ENCODE data around the gene JPH3. TPM values are rescaled to one million over a fixed set of nuclear protein-coding genes. Genes with fewer than 3 reads are reported as not detected.
A peak's percentile ranks its signal among the peaks of the same experiment; 100 is the strongest.

JPH3 gene
- total and polyA plus RNA-seq, 3 experiments from 2014 or later: not detected

DNA sequence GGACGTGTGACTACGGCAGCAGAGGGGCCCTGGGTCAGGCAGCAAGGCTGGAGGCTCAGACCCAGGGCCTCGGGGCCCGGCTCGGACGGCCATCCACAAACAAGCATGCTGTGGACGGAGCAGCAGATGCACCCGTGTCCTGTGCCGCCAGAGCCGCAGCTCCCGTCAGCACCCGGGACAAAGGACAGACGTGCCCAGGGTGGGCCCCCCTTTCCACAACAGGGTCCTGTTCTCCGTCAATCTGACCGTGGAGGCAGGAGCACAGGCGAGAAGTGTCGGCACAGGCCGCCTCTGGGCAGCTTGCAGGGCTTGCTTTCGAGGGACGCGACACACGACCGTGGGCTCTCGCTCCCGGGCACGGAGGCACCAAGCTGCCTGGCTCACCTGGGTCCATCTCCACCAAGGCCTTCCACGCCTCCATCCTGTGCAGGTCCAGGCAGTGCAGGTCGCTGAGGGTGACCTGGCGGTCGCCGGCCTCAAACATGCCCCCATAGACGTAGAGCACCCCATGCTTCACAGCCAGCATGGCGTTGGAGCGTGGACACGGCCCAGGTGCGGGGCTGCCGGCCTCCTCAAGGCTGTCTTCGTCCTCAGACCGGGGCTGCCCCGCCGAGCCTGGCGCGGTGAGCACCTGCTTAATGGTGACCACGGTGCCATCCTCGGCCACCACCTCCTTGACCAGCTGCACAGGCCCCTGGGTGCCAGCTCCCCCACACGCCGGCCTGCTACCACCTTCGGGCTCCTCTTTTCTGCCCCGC, 106.8 kb downstream of the JPH3 start:
- Histone ChIP-seq H3K27me3 (ENCODE audit: insufficient read depth, low read length, poor library complexity, severe bottlenecking) (no peaks in the 10 kb centered on the region), H3K4me3 (ENCODE audit: low read length) (no peak overlapping the region), H3K27ac (ENCODE audit: low read depth, low read length) (no peak overlapping the region), H3K4me1 (ENCODE audit: insufficient read depth, low read length) (peaks cover 19% of the 10 kb centered on the region), H3K9me3 (ENCODE audit: low read length) (no peaks in the 10 kb centered on the region), H3K36me3 (ENCODE audit: insufficient read depth, low read length) (peaks cover 27% of the 10 kb centered on the region)
- peaks cover 0 to 73% (median 12%) of the 10 kb centered on the region in 3 donors for H3K36me3 Mint-ChIP-seq
- no peaks in the 10 kb centered on the region for H3K27me3 Mint-ChIP-seq
- no peaks in the 10 kb centered on the region for H3K9me3 Mint-ChIP-seq
- peaks cover 11 to 27% (median 16%) of the 10 kb centered on the region in 3 donors for H3K4me1 Mint-ChIP-seq
- ChIA-PET CTCF (interaction anchor here (1.5 kb wide), 1 partner anchor 10 kb away, joined by 6 read pairs; no protein-coding TSS in a partner anchor), POLR2A (no interaction called here)
- no peak for DNase-seq
- no peak overlapping the region for H3K4me3 Mint-ChIP-seq
- peak overlapping the region in 1 of 8 donors; percentile 61 for H3K27ac Mint-ChIP-seq

DNA sequence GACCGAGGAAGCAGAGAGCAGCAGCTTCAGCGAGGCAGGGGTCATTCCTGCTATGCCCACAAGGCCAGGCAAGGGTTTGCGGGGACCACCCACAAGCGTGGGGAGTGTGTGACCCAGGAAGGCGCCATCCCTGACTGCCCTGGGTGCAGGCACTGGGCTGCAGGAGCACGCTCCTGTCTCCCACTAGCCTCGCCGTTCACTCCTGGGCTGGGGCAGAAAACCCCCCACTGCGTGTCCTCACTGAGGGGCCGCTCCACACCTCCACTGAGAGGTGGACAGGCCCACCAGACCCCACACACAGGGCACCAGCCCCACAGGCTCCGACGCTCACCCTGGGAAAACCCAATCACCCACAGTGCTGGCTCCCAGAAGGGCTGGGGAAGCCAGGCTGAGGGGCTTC, 107.4 kb downstream of the JPH3 start:
- Histone ChIP-seq H3K9me3 (ENCODE audit: low read length) (no peaks in the 10 kb centered on the region), H3K4me1 (ENCODE audit: insufficient read depth, low read length) (peaks cover 25% of the 10 kb centered on the region), H3K36me3 (ENCODE audit: insufficient read depth, low read length) (peaks cover 27% of the 10 kb centered on the region), H3K27me3 (ENCODE audit: insufficient read depth, low read length, poor library complexity, severe bottlenecking) (no peaks in the 10 kb centered on the region), H3K27ac (ENCODE audit: low read depth, low read length) (no peak overlapping the region), H3K4me3 (ENCODE audit: low read length) (no peak overlapping the region)
- CTCF ChIA-PET: interaction anchor here (1.5 kb wide), 1 partner anchor 11 kb away, joined by 6 read pairs; no protein-coding TSS in a partner anchor
- no peaks in the 10 kb centered on the region for H3K27me3 Mint-ChIP-seq
- peaks cover 0 to 76% (median 13%) of the 10 kb centered on the region in 3 donors for H3K36me3 Mint-ChIP-seq
- no peak overlapping the region for H3K4me3 Mint-ChIP-seq
- H3K9me3 Mint-ChIP-seq: no peaks in the 10 kb centered on the region
- DNase-seq: no peak
- H3K4me1 Mint-ChIP-seq: peaks cover 13 to 30% (median 18%) of the 10 kb centered on the region in 3 donors
- no peak overlapping the region for H3K27ac Mint-ChIP-seq
- POLR2A ChIA-PET: no interaction called here

DNA sequence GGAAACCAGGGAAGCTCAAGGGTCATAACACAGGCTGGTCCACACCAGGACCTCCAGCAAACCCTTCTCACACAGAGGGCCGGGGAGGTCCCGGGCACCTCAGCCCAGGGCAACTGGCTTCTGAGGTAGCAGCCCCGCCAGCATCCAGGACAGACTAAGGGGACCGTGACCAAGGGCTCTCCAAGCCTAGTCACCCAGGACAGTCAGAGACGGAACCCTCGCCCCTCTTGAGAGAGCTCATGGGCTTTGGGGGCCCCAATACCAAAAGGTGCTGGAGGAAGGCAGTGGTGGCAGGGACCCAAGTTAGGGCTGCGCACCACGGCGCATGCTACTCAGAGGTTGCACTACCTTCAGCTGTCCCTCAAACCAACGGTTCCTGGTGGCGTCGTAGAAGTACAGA, 108.6 kb downstream of the JPH3 start:
- H3K9me3 Mint-ChIP-seq: no peaks in the 10 kb centered on the region
- no peaks in the 10 kb centered on the region for H3K27me3 Mint-ChIP-seq
- peaks cover 32% of the 10 kb centered on the region for H3K4me1 ChIP-seq (ENCODE audit: insufficient read depth, low read length)
- no peaks in the 10 kb centered on the region for H3K27me3 ChIP-seq (ENCODE audit: insufficient read depth, low read length, poor library complexity, severe bottlenecking)
- peak overlapping the region in 1 of 8 donors; percentile 33 for H3K27ac Mint-ChIP-seq
- H3K4me3 ChIP-seq (ENCODE audit: low read length): no peak overlapping the region
- peaks cover 0 to 80% (median 16%) of the 10 kb centered on the region in 3 donors for H3K36me3 Mint-ChIP-seq
- peak overlapping the region in 1 of 7 donors; percentile 13 for H3K4me3 Mint-ChIP-seq
- no peak overlapping the region for H3K27ac ChIP-seq (ENCODE audit: low read depth, low read length)
- H3K36me3 ChIP-seq (ENCODE audit: insufficient read depth, low read length): peaks cover 27% of the 10 kb centered on the region
- peaks cover 22 to 37% (median 28%) of the 10 kb centered on the region in 3 donors for H3K4me1 Mint-ChIP-seq
- no peaks in the 10 kb centered on the region for H3K9me3 ChIP-seq (ENCODE audit: low read length)
- no peak for DNase-seq
- CTCF ChIA-PET: interaction anchor here (0.9 to 1.5 kb wide), 2 partner anchors 12 to 74 kb away, joined by 4 to 6 read pairs; no protein-coding TSS in a partner anchor
- POLR2A ChIA-PET: no interaction called here

DNA sequence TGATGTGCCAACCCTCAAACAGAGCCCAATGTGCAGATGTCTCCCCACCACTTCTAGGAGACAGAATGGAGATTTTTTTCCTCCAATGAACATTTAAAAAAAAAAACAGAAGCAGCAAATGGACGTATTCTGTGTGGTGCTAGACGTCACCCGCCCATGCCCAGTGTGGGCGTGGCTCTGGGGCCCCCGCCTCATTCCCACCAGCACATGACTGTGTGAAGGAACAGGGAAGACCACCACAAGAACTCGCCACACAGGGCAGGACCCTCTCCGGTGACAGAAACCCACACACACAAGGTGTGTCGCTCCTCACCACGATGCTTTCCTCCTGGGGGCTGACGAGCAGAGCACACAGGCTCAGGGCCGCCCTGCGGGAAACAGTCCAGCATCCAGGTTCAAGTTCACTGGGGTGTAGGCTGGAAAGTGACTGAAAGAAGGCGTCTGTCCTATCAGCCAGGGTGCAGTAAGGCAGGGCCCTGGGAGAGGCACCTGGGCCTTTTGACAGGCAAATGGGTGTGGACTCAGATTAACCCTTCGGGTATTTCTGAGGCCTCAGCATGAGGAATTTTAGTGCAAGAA, 110.0 kb downstream of the JPH3 start:
- no peak for DNase-seq
- H3K4me1 ChIP-seq (ENCODE audit: insufficient read depth, low read length): peaks cover 32% of the 10 kb centered on the region
- Mint-ChIP-seq H3K4me1 (peaks cover 22 to 38% (median 28%) of the 10 kb centered on the region in 3 donors), H3K4me3 (no peak overlapping the region), H3K9me3 (no peaks in the 10 kb centered on the region), H3K36me3 (peaks cover 0 to 81% (median 18%) of the 10 kb centered on the region in 3 donors), H3K27ac (peak overlapping the region in 3 of 8 donors; percentile 40 to 82 (median 46)), H3K27me3 (no peaks in the 10 kb centered on the region)
- H3K27me3 ChIP-seq (ENCODE audit: insufficient read depth, low read length, poor library complexity, severe bottlenecking): no peaks in the 10 kb centered on the region
- H3K36me3 ChIP-seq (ENCODE audit: insufficient read depth, low read length): peaks cover 24% of the 10 kb centered on the region
- H3K9me3 ChIP-seq (ENCODE audit: low read length): no peaks in the 10 kb centered on the region
- H3K4me3 ChIP-seq (ENCODE audit: low read length): no peak overlapping the region
- H3K27ac ChIP-seq (ENCODE audit: low read depth, low read length): no peak overlapping the region
- ChIA-PET CTCF (no interaction called here), POLR2A (no interaction called here)

DNA sequence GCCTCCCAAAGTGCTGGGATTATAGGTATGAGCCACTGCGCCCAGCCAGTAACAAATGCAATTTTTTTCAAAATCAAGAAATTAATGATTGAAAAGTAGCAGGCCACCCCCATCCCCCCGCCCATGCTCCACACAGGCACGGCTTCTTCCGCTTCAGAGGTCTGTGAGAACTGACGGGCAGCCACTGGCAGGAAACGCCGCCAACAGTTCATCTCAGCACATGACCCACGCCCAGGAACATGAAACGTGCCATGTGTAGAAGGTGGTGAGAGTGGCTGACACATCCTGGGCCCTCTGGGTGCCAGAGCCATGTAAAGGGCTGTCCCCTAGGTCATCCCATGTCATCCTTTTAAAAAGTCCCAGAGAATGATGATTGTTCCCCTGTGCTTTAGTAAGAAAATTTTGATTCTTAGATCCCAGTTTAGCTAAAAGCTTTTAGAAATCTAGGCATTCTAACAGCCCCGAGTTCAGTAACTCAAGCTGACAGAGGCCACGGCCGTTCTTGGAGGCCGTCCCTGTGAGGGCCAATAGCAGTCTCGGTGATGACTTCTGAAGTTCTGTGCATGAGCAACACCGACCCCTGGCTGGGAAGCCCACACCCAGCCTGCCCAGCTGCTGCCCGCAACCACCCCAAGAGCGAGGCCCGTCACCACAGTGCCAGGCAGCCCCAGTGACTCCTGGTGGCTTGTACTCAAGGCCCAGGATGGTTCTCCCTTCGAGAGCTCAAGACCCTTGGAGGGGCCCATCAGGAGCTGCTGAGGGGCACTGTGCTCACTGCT, 111.3 kb downstream of the JPH3 start:
- POLR2A ChIA-PET: no interaction called here
- peak; percentile 30 to 74 (median 57) for DNase-seq

DNA sequence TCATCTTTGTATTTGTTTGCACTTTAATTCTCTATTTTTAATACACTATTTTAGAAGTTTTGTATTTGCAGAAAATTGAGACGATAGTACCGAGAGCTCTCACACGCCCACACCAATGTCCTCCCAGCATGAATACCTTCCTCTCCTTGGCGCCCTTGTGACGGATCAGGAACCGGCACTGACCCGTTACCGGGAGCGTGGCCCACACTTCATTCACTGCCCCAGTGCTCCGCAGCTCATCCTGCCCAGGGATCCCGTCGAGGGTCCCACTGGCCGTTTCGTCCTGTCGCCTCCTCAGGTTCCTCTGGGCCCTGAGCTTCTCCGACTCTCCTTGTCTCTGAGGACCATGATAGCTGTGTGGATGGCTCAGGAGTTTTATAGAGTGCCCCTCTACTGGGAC, 112.9 kb downstream of the JPH3 start:
- peaks cover 22 to 44% (median 34%) of the 10 kb centered on the region in 3 donors for H3K4me1 Mint-ChIP-seq
- no peak overlapping the region for H3K4me3 ChIP-seq (ENCODE audit: low read length)
- H3K4me3 Mint-ChIP-seq: peak overlapping the region in 1 of 7 donors; percentile 54
- peaks cover 32% of the 10 kb centered on the region for H3K4me1 ChIP-seq (ENCODE audit: insufficient read depth, low read length)
- ChIA-PET CTCF (no interaction called here), POLR2A (no interaction called here)
- DNase-seq: no peak
- no peaks in the 10 kb centered on the region for H3K27me3 Mint-ChIP-seq
- peak overlapping the region; percentile 32 to 93 (median 54) for H3K27ac Mint-ChIP-seq
- H3K36me3 ChIP-seq (ENCODE audit: insufficient read depth, low read length): peaks cover 22% of the 10 kb centered on the region
- no peaks in the 10 kb centered on the region for H3K27me3 ChIP-seq (ENCODE audit: insufficient read depth, low read length, poor library complexity, severe bottlenecking)
- H3K9me3 ChIP-seq (ENCODE audit: low read length): no peaks in the 10 kb centered on the region
- H3K9me3 Mint-ChIP-seq: no peaks in the 10 kb centered on the region
- no peak overlapping the region for H3K27ac ChIP-seq (ENCODE audit: low read depth, low read length)
- peaks cover 0 to 74% (median 11%) of the 10 kb centered on the region in 3 donors for H3K36me3 Mint-ChIP-seq

More for the DNA sequence above, 111.3 kb downstream of the JPH3 start:
- no peaks in the 10 kb centered on the region for H3K27me3 ChIP-seq (ENCODE audit: insufficient read depth, low read length, poor library complexity, severe bottlenecking)
- CTCF ChIA-PET: no interaction called here
- Mint-ChIP-seq H3K9me3 (no peaks in the 10 kb centered on the region), H3K4me3 (peak overlapping the region in 6 of 7 donors; percentile 10 to 69 (median 44)), H3K27ac (peak overlapping the region; percentile 72 to 94 (median 86)), H3K4me1 (peaks cover 22 to 44% (median 31%) of the 10 kb centered on the region in 3 donors), H3K36me3 (peaks cover 0 to 75% (median 11%) of the 10 kb centered on the region in 3 donors), H3K27me3 (no peaks in the 10 kb centered on the region)
- H3K4me3 ChIP-seq (ENCODE audit: low read length): no peak overlapping the region
- H3K27ac ChIP-seq (ENCODE audit: low read depth, low read length): no peak overlapping the region
- H3K4me1 ChIP-seq (ENCODE audit: insufficient read depth, low read length): peaks cover 32% of the 10 kb centered on the region
- no peaks in the 10 kb centered on the region for H3K9me3 ChIP-seq (ENCODE audit: low read length)
- H3K36me3 ChIP-seq (ENCODE audit: insufficient read depth, low read length): peaks cover 25% of the 10 kb centered on the region

DNA sequence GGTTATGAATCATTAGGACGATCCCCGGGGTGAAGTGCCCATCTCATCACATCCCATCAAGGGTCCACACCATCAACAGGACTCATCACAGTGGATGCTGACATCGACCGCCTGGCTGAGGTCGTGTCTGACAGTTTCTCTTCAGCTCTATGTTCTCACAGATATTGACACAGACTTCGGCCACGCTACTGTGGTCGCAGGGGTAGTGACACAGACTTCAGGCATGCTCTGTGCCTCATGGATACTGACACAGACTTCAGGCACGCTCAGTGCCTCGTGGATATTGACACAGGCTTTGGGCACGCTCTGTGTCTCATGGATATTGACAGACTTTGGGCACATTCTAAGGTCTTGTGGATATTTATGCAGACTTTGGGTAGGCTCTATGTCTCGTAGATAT, 113.3 kb downstream of the JPH3 start:
- H3K36me3 ChIP-seq (ENCODE audit: insufficient read depth, low read length): peaks cover 18% of the 10 kb centered on the region
- POLR2A ChIA-PET: no interaction called here
- H3K27ac Mint-ChIP-seq: peak overlapping the region in 6 of 8 donors; percentile 32 to 61 (median 45)

More for the DNA sequence above, 113.3 kb downstream of the JPH3 start:
- Mint-ChIP-seq H3K27me3 (no peaks in the 10 kb centered on the region), H3K9me3 (no peaks in the 10 kb centered on the region), H3K4me1 (peaks cover 22 to 44% (median 34%) of the 10 kb centered on the region in 3 donors), H3K36me3 (peaks cover 0 to 74% (median 10%) of the 10 kb centered on the region in 3 donors), H3K4me3 (no peak overlapping the region)
- Histone ChIP-seq H3K27me3 (ENCODE audit: insufficient read depth, low read length, poor library complexity, severe bottlenecking) (no peaks in the 10 kb centered on the region), H3K4me1 (ENCODE audit: insufficient read depth, low read length) (peaks cover 32% of the 10 kb centered on the region), H3K4me3 (ENCODE audit: low read length) (no peak overlapping the region), H3K9me3 (ENCODE audit: low read length) (no peaks in the 10 kb centered on the region), H3K27ac (ENCODE audit: low read depth, low read length) (no peak overlapping the region)
- no peak for DNase-seq
- CTCF ChIA-PET: no interaction called here
